PC-9 (cell line): Measurements from ENCODE around the gene SNX32. TPM values are rescaled to one million over a fixed set of nuclear protein-coding genes. Genes with fewer than 3 reads are reported as not detected.
A peak's percentile ranks its signal among the peaks of the same experiment; 100 is the strongest.
"Not testable (repeated sequence)": the region's sequence is repeated elsewhere in the genome, so short reads cannot be mapped to it uniquely, and the experiment has no call there.

Experiments used
- BruUV-seq: library from RNA; stranded (reverse); fragments of 400-500 nt; replicated peaks from 2 replicates; lab custom pipeline; 2021; lab: Mats Ljungman, UMichigan
- CTCF ChIA-PET: fragments of 300-600 bp; sonication (Branson Sonifier 250); formaldehyde crosslinking; loops from one replicate; lab custom pipeline; 2022; ENCODE audit warnings: antibody characterized with exemption; lab: Charles Lee
- POLR2A ChIA-PET: fragments of 300-600 bp; sonication (Branson Sonifier 250); formaldehyde crosslinking; loops from one replicate; lab custom pipeline; 2022; ENCODE audit warnings: antibody characterized with exemption; ENCODE audit not compliant: unreplicated experiment; lab: Charles Lee
- DNase-seq, 2 experiments: peaks; one replicate each; pipeline versions ENCODE4 v3.0.0 to v3.0.0-alpha.2; 2015 to 2022; ENCODE audit warnings: mixed read lengths in 1 of 2
- H2AFZ ChIP-seq: fragments of 200-600 bp; sonication (generic); 2 replicates; pipeline ENCODE4 v1.8.1; 2017; ENCODE audit warnings: antibody characterized with exemption
- H3F3A ChIP-seq: fragments of 200-600 bp; sonication (generic); 2 replicates; pipeline ENCODE4 v1.8.1; 2017; ENCODE audit warnings: antibody characterized with exemption, mild to moderate bottlenecking, low read depth; ENCODE audit not compliant: insufficient read depth
- H3K27ac ChIP-seq: fragments of 200-600 bp; sonication (generic); 2 replicates; pipeline ENCODE4 v1.6.1; 2016; ENCODE audit warnings: mixed run types
- H3K27me3 ChIP-seq: fragments of 200-600 bp; sonication (generic); 2 replicates; pipeline ENCODE4 v1.6.1; 2016; ENCODE audit warnings: low read depth, mixed run types; ENCODE audit not compliant: insufficient read depth
- H3K36me3 ChIP-seq: fragments of 200-600 bp; sonication (generic); 2 replicates; pipeline ENCODE4 v1.6.1; 2016; ENCODE audit warnings: low read depth, mixed run types
- H3K4me1 ChIP-seq: fragments of 200-600 bp; sonication (generic); replicated peaks from 2 replicates; pipeline ENCODE4 v1.6.1; 2016; ENCODE audit warnings: mixed run types; ENCODE audit not compliant: insufficient read depth
- H3K4me2 ChIP-seq: fragments of 200-600 bp; sonication (generic); 2 replicates; pipeline ENCODE4 v1.6.1; 2017; ENCODE audit warnings: mixed run types
- H3K4me3 ChIP-seq: fragments of 200-600 bp; sonication (generic); 2 replicates; pipeline ENCODE4 v1.6.1; 2016; ENCODE audit warnings: mixed run types
- H3K79me2 ChIP-seq: fragments of 200-600 bp; sonication (generic); 2 replicates; pipeline ENCODE4 v1.6.1; 2017; ENCODE audit warnings: low read depth, mixed run types
- H3K9me2 ChIP-seq: fragments of 200-600 bp; sonication (generic); 2 replicates; pipeline ENCODE4 v1.8.1; 2017; ENCODE audit warnings: mild to moderate bottlenecking; ENCODE audit not compliant: insufficient read depth
- H3K9me3 ChIP-seq: fragments of 200-600 bp; sonication (generic); 2 replicates; pipeline ENCODE4 v1.8.1; 2016; ENCODE audit warnings: low read depth; ENCODE audit not compliant: insufficient read depth
- H4K20me1 ChIP-seq: fragments of 200-600 bp; sonication (generic); 2 replicates; pipeline ENCODE4 v1.8.1; 2017; ENCODE audit not compliant: insufficient read depth
- CTCF ChIP-seq: fragments of 200-600 bp; sonication (generic); conservative IDR thresholded peaks from 2 replicates; pipeline ENCODE4 v1.6.1; 2017; ENCODE audit warnings: mixed run types, antibody characterized with exemption, mild to moderate bottlenecking, moderate library complexity
- EZH2 ChIP-seq: fragments of 200-600 bp; sonication (generic); IDR thresholded peaks from 2 replicates; pipeline ENCODE4 v1.8.0; 2017; ENCODE audit warnings: antibody characterized with exemption, low read depth
- intact Hi-C: fragments of 100-400 bp; cut with micrococcal nuclease; formaldehyde crosslinking; loops from one replicate; pipeline ENCODE4 v1.10.0; 2022; ENCODE audit not compliant: unreplicated experiment
- total RNA-seq: library from RNA; stranded (reverse); gene quantifications from 2 replicates; pipeline ENCODE4 v1.2.3, GENCODE V29; 2021

The SNX32 gene
- total RNA-seq, 1 experiment from 2014 or later = not detected

GRCh38 chr11:65891219-65892136 lies 57.7 kb downstream of the SNX32 start:
- BruUV-seq = TSS peak; percentile 47
- Histone ChIP-seq H3K9me2 (no peaks in the 10 kb centered on the region), H3K4me3 (peak overlapping the region; percentile 80), H3F3A (peaks cover 92% of the 10 kb centered on the region), H3K27ac (peak overlapping the region; percentile 64), H3K36me3 (peaks cover 12% of the 10 kb centered on the region; the same call in 1 of the 2 replicates), H3K4me1 (peaks cover 38% of the 10 kb centered on the region), H3K4me2 (peak overlapping the region; percentile 98), H3K79me2 (peaks cover 64% of the 10 kb centered on the region), H2AFZ (no peak overlapping the region), H3K27me3 (no peaks in the 10 kb centered on the region), H3K9me3 (no peaks in the 10 kb centered on the region), H4K20me1 (peaks cover 32% of the 10 kb centered on the region)
- CTCF ChIA-PET = interaction anchor here (0.6 to 2.0 kb wide), 4 partner anchors 26 to 239 kb away, joined by 3 to 7 read pairs (median 6); partner anchors contain the start of gene MUS81
- POLR2A ChIA-PET = interaction anchor here (0.6 to 3.2 kb wide), 8 partner anchors 11 to 1113 kb away, joined by 3 to 25 read pairs (median 4); partner anchors contain the start of genes SF1 and VPS51
- intact Hi-C loops = no loop called here
- peak in 1 of 2 experiments; percentile 58 for DNase-seq
- TF ChIP-seq CTCF = peak; percentile 27; the same call in 1 of the 2 replicates
- no peak for TF ChIP-seq EZH2

DNA sequence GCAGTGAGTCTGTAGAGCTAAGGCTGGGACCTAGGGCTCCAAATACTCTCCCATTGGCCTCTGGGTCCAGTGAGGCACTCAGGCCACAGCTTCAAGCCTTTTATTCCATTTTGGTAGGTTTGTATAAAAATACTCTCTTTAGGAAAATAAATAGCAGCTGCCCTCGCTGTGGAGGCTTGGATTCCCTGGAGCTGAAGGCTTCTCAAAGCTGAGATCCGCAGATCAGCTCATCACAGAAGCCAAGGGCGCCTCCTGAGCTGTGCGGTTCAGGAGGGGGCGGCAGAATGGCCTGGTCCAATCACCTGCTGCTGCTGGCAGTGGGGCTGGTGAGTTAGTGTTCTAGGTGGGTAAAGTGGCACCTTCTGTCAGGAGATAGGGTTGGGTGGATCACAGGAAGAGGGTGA lies 58.4 kb downstream of the SNX32 start:
- CTCF ChIA-PET = interaction anchor here (2.0 kb wide), 1 partner anchor 26 kb away, joined by 7 read pairs; no protein-coding TSS in a partner anchor
- H3K36me3 ChIP-seq = peaks cover 13% of the 10 kb centered on the region
- peaks cover 38% of the 10 kb centered on the region for H4K20me1 ChIP-seq
- H3K9me3 ChIP-seq, intact Hi-C loops, H3K27me3 ChIP-seq, H2AFZ ChIP-seq, H3K9me2 ChIP-seq, DNase-seq, BruUV-seq: not testable (repeated sequence)
- POLR2A ChIA-PET = interaction anchor here (0.7 to 3.2 kb wide), 2 partner anchors 24 to 33 kb away, joined by 4 to 25 read pairs; no protein-coding TSS in a partner anchor
- peak overlapping the region; percentile 64 for H3K27ac ChIP-seq
- peak overlapping the region; percentile 80 for H3K4me3 ChIP-seq
- H3K4me1 ChIP-seq = peaks cover 38% of the 10 kb centered on the region
- H3K79me2 ChIP-seq = peaks cover 64% of the 10 kb centered on the region
- H3K4me2 ChIP-seq = peak overlapping the region; percentile 98
- peaks cover 93% of the 10 kb centered on the region for H3F3A ChIP-seq

- TF ChIP-seq CTCF (no peak), EZH2 (no peak)
- H3K27me3 ChIP-seq = no peaks in the 10 kb centered on the region
- intact Hi-C loops = no loop called here
- CTCF ChIA-PET = no interaction called here
- peak overlapping the region; percentile 98 for H3K4me2 ChIP-seq
- H3K79me2 ChIP-seq = peaks cover 64% of the 10 kb centered on the region
- H3K4me1 ChIP-seq = peaks cover 39% of the 10 kb centered on the region
- no peaks in the 10 kb centered on the region for H3K9me3 ChIP-seq
- H3K27ac ChIP-seq = 0 out of 2 replicates have a peak overlapping the region, but pooled peaks have one; percentile 64
- H4K20me1 ChIP-seq = peaks cover 45% of the 10 kb centered on the region
- peaks cover 18% of the 10 kb centered on the region for H3K36me3 ChIP-seq
- DNase-seq = no peak
- H3K9me2 ChIP-seq = no peaks in the 10 kb centered on the region
- peak overlapping the region; percentile 80; the same call in 1 of the 2 replicates for H3K4me3 ChIP-seq
- H2AFZ ChIP-seq = no peak overlapping the region
- peaks cover 93% of the 10 kb centered on the region for H3F3A ChIP-seq
- POLR2A ChIA-PET = interaction anchor here (0.6 to 3.2 kb wide), 3 partner anchors 23 to 100 kb away, joined by 3 to 25 read pairs (median 4); no protein-coding TSS in a partner anchor
- no TSS peak for BruUV-seq
Observed at GRCh38 chr11:65892661-65893317, 59.0 kb downstream of the SNX32 start.
